Ascending aorta (tissue), 2 donors: ENCODE results near the gene TALDO1. TPM values are rescaled to one million over a fixed set of nuclear protein-coding genes. Genes with fewer than 3 reads are reported as not detected.

Source experiments
- DNase-seq, 2 donors: peaks; one replicate each; pipeline ENCODE4 v3.0.0-alpha.2; 2019; ENCODE audit warnings: low spot score in 2 of 2
- H3K27ac ChIP-seq, 2 donors: fragments of 200-600 bp; sonication (generic); one replicate each; pipeline ENCODE4 v1.5.1; 2016 to 2017; ENCODE audit warnings: mild to moderate bottlenecking in 1 of 2
- H3K27me3 ChIP-seq: fragments of 200-600 bp; sonication (generic); one replicate; pipeline ENCODE4 v1.5.1; 2017
- H3K36me3 ChIP-seq, 2 donors: fragments of 200-600 bp; sonication (generic); one replicate each; pipeline ENCODE4 v1.5.1; 2016
- H3K4me1 ChIP-seq, 2 donors: fragments of 200-600 bp; sonication (generic); one replicate each; pipeline ENCODE4 v1.5.1; 2016 to 2017; ENCODE audit warnings: mild to moderate bottlenecking in 1 of 2
- H3K4me3 ChIP-seq, 2 donors: fragments of 200-600 bp; sonication (generic); one replicate each; pipeline ENCODE4 v1.5.1; 2016 to 2017; ENCODE audit warnings: mild to moderate bottlenecking in 1 of 2
- H3K9me3 ChIP-seq, 2 donors: fragments of 200-600 bp; sonication (generic); one replicate each; pipeline ENCODE4 v1.5.1; 2016
- CTCF ChIP-seq, 3 experiments: fragments of 200-600 bp in 2 of 3; fragments of 450-650 bp in 1 of 3; sonication (generic) in 2 of 3; IDR thresholded peaks; one replicate each; pipeline ENCODE4 v1.5.1; 2016 to 2019; ENCODE audit warnings: antibody characterized with exemption in 3 of 3, mild to moderate bottlenecking in 1 of 3, moderate library complexity in 1 of 3
- intact Hi-C: fragments of 100-400 bp; cut with DNase I; formaldehyde crosslinking; loops from one replicate; pipeline ENCODE4 v1.15.1; 2023
- total RNA-seq: library from RNA; depleted of rRNA; stranded (reverse); fragments of >200 nt; gene quantifications from one replicate; pipeline ENCODE4 v1.1.0, GENCODE V29; 2016

TALDO1 gene
- total RNA-seq, 1 donor from 2014 or later: 245 TPM

GRCh38 chr11:704781-705645 is 42.3 kb upstream of the TALDO1 start:
- intact Hi-C loops: no loop called here
- H3K27me3 ChIP-seq: no peaks in the 10 kb centered on the region
- no peaks in the 10 kb centered on the region for H3K9me3 ChIP-seq
- H3K4me1 ChIP-seq: peaks cover 0 to 34% of the 10 kb centered on the region in 2 donors
- DNase-seq: no peak
- H3K27ac ChIP-seq: peak overlapping the region; percentile 90 to 96
- H3K4me3 ChIP-seq: peak overlapping the region; percentile 67 to 72
- peaks cover 5 to 10% of the 10 kb centered on the region in 2 donors for H3K36me3 ChIP-seq
- no peak for TF ChIP-seq CTCF (IDR thresholded peaks at IDR 0.05)

- Histone ChIP-seq H3K36me3 (peaks cover 5 to 7% of the 10 kb centered on the region in 2 donors), H3K27me3 (no peaks in the 10 kb centered on the region), H3K9me3 (no peaks in the 10 kb centered on the region), H3K4me1 (peaks cover 0 to 34% of the 10 kb centered on the region in 2 donors), H3K27ac (peak within 1 kb of the TSS; percentile 90 to 96), H3K4me3 (peak within 1 kb of the TSS; percentile 67 to 72)
- no peak for TF ChIP-seq CTCF (IDR thresholded peaks at IDR 0.05)
- intact Hi-C loops: loop anchor here (1.0 kb wide), 2 partner anchors 11 to 21 kb away; partner anchors contain the start of genes DEAF1 and TMEM80
- DNase-seq: no peak
Measured at GRCh38 chr11:705646-706438, 41.4 kb upstream of the TALDO1 start, which contains the start of gene EPS8L2. TSS of gene EPS8L2 (plus strand) at chr11:706231. CDS start at chr11:709408, 3,177 bp downstream.

GRCh38 chr11:706439-706956 is 40.8 kb upstream of the TALDO1 start:
- peak overlapping the region; percentile 90 to 96 for H3K27ac ChIP-seq
- intact Hi-C loops: loop anchor here (1.0 kb wide), 2 partner anchors 11 to 21 kb away; partner anchors contain the start of genes DEAF1 and TMEM80
- H3K4me1 ChIP-seq: peaks cover 0 to 34% of the 10 kb centered on the region in 2 donors
- no peak for TF ChIP-seq CTCF (IDR thresholded peaks at IDR 0.05)
- peaks cover 4 to 5% of the 10 kb centered on the region in 2 donors for H3K36me3 ChIP-seq
- peak overlapping the region; percentile 67 to 72 for H3K4me3 ChIP-seq
- DNase-seq: peak in 1 of 2 donors; percentile 86
- no peaks in the 10 kb centered on the region for H3K27me3 ChIP-seq
- H3K9me3 ChIP-seq: no peaks in the 10 kb centered on the region

- H3K4me3 ChIP-seq: peak overlapping the region; percentile 67 to 72
- H3K36me3 ChIP-seq: no peaks in the 10 kb centered on the region
- TF ChIP-seq CTCF (IDR thresholded peaks at IDR 0.05): peak in 1 of 3 experiments; percentile 17
- no peaks in the 10 kb centered on the region for H3K9me3 ChIP-seq
- intact Hi-C loops: loop anchor here (1.0 kb wide), 2 partner anchors 12 to 20 kb away; partner anchors contain the start of genes DEAF1 and TMEM80
- peak overlapping the region; percentile 90 to 96 for H3K27ac ChIP-seq
- H3K4me1 ChIP-seq: peaks cover 0 to 34% of the 10 kb centered on the region in 2 donors
- DNase-seq: peak in 1 of 2 donors; percentile 74
- no peaks in the 10 kb centered on the region for H3K27me3 ChIP-seq
Measured at GRCh38 chr11:706957-707816, 40.1 kb upstream of the TALDO1 start.
